ENCODE measurements around the gene MAGEB17.
"Not testable (repeated sequence)": the region's sequence is repeated elsewhere in the genome, so short reads cannot be mapped to it uniquely, and the experiment has no call there.

MAGEB17 gene

GRCh38 chrX:16138108-16138427, 29.2 kb upstream of the MAGEB17 start:
- no peaks in the 10 kb centered on the region for H3K9me3 ChIP-seq (ENCODE audit: control insufficient read depth, low read depth, low read length)
- H3K4me1 ChIP-seq (ENCODE audit: control insufficient read depth, low read depth, low read length): peaks cover 6% of the 10 kb centered on the region
- no peaks in the 10 kb centered on the region for H3K36me3 ChIP-seq (ENCODE audit: control insufficient read depth, low read depth, low read length)
- H3K4me3 ChIP-seq (ENCODE audit: low read length): no peak overlapping the region
- H3K27me3 ChIP-seq (ENCODE audit: control insufficient read depth, insufficient read depth, low read length): no peaks in the 10 kb centered on the region
- H3K9ac ChIP-seq (ENCODE audit: low read length): no peak overlapping the region
- H3K27ac ChIP-seq (ENCODE audit: low read length): no peak overlapping the region

GRCh38 chrX:16140448-16140847, 26.8 kb upstream of the MAGEB17 start:
- Histone ChIP-seq H3K4me3 (ENCODE audit: low read length) (no peak overlapping the region), H3K36me3 (ENCODE audit: control insufficient read depth, low read depth, low read length) (peaks cover 5% of the 10 kb centered on the region), H3K9ac (ENCODE audit: low read length) (no peak overlapping the region), H3K27ac (ENCODE audit: low read length) (no peak overlapping the region), H3K9me3 (ENCODE audit: control insufficient read depth, low read depth, low read length) (no peaks in the 10 kb centered on the region), H3K4me1 (ENCODE audit: control insufficient read depth, low read depth, low read length) (no peaks in the 10 kb centered on the region), H3K27me3 (ENCODE audit: control insufficient read depth, insufficient read depth, low read length) (no peaks in the 10 kb centered on the region)

- Histone ChIP-seq H3K36me3 (ENCODE audit: control insufficient read depth, low read depth, low read length) (peaks cover 5% of the 10 kb centered on the region), H3K9ac (ENCODE audit: low read length) (no peak overlapping the region)
Observed at GRCh38 chrX:16140983-16141382, 26.3 kb upstream of the MAGEB17 start.

GRCh38 chrX:16141422-16142245, 25.6 kb upstream of the MAGEB17 start:
- H3K27ac ChIP-seq (ENCODE audit: low read length): no peak overlapping the region
- H3K9ac ChIP-seq (ENCODE audit: low read length): no peak overlapping the region
- H3K36me3 ChIP-seq (ENCODE audit: control insufficient read depth, low read depth, low read length): peaks cover 5% of the 10 kb centered on the region
- no peaks in the 10 kb centered on the region for H3K9me3 ChIP-seq (ENCODE audit: control insufficient read depth, low read depth, low read length)
- H3K27me3 ChIP-seq (ENCODE audit: control insufficient read depth, insufficient read depth, low read length): no peaks in the 10 kb centered on the region
- no peak overlapping the region for H3K4me3 ChIP-seq (ENCODE audit: low read length)
- no peaks in the 10 kb centered on the region for H3K4me1 ChIP-seq (ENCODE audit: control insufficient read depth, low read depth, low read length)

More at GRCh38 chrX:16140983-16141382, 26.3 kb upstream of the MAGEB17 start:
- Histone ChIP-seq H3K4me1 (ENCODE audit: control insufficient read depth, low read depth, low read length) (no peaks in the 10 kb centered on the region), H3K9me3 (ENCODE audit: control insufficient read depth, low read depth, low read length) (no peaks in the 10 kb centered on the region), H3K4me3 (ENCODE audit: low read length) (no peak overlapping the region), H3K27ac (ENCODE audit: low read length) (no peak overlapping the region), H3K27me3 (ENCODE audit: control insufficient read depth, insufficient read depth, low read length) (no peaks in the 10 kb centered on the region)

- Histone ChIP-seq H3K27ac (ENCODE audit: low read length) (no peak overlapping the region), H3K9ac (ENCODE audit: low read length) (no peak overlapping the region), H3K4me1 (ENCODE audit: control insufficient read depth, low read depth, low read length) (no peaks in the 10 kb centered on the region), H3K9me3 (ENCODE audit: control insufficient read depth, low read depth, low read length) (no peaks in the 10 kb centered on the region), H3K27me3 (ENCODE audit: control insufficient read depth, insufficient read depth, low read length) (no peaks in the 10 kb centered on the region), H3K36me3 (ENCODE audit: control insufficient read depth, low read depth, low read length) (peaks cover 5% of the 10 kb centered on the region), H3K4me3 (ENCODE audit: low read length) (no peak overlapping the region)
Observed at GRCh38 chrX:16142246-16142558, 25.1 kb upstream of the MAGEB17 start.

GRCh38 chrX:16143968-16144367, 23.3 kb upstream of the MAGEB17 start:
- Histone ChIP-seq H3K4me3 (ENCODE audit: low read length) (no peak overlapping the region), H3K27ac (ENCODE audit: low read length) (no peak overlapping the region), H3K36me3 (ENCODE audit: control insufficient read depth, low read depth, low read length) (peaks cover 5% of the 10 kb centered on the region)

GRCh38 chrX:16144420-16144819, 22.9 kb upstream of the MAGEB17 start:
- H3K4me1 ChIP-seq (ENCODE audit: control insufficient read depth, low read depth, low read length): no peaks in the 10 kb centered on the region
- no peak overlapping the region for H3K27ac ChIP-seq (ENCODE audit: low read length)
- H3K27me3 ChIP-seq (ENCODE audit: control insufficient read depth, insufficient read depth, low read length): no peaks in the 10 kb centered on the region
- no peak overlapping the region for H3K9ac ChIP-seq (ENCODE audit: low read length)
- no peak overlapping the region for H3K4me3 ChIP-seq (ENCODE audit: low read length)
- peaks cover 5% of the 10 kb centered on the region for H3K36me3 ChIP-seq (ENCODE audit: control insufficient read depth, low read depth, low read length)
- no peaks in the 10 kb centered on the region for H3K9me3 ChIP-seq (ENCODE audit: control insufficient read depth, low read depth, low read length)

More at GRCh38 chrX:16143968-16144367, 23.3 kb upstream of the MAGEB17 start:
- Histone ChIP-seq H3K27me3 (ENCODE audit: control insufficient read depth, insufficient read depth, low read length) (no peaks in the 10 kb centered on the region), H3K4me1 (ENCODE audit: control insufficient read depth, low read depth, low read length) (no peaks in the 10 kb centered on the region), H3K9me3 (ENCODE audit: control insufficient read depth, low read depth, low read length) (no peaks in the 10 kb centered on the region), H3K9ac (ENCODE audit: low read length) (no peak overlapping the region)

DNA sequence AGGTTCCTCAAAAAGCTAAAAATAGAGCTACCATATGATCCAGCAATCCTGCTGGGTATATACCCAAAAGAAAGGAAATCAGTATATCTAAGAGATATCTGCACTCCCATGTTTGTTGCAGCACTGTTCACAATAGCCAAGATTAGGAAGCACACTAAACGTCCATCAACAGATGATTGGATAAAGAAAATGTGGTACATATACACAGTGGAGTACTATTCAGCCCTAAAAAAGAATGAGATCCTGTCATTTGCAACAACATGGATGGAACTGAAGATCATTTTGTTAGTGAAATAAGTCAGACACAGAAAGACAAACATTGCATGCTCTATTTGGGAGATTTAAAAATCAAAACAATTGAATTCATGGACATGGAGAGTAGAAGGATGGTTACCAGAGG, 22.2 kb upstream of the MAGEB17 start:
- H3K27me3 ChIP-seq (ENCODE audit: control insufficient read depth, insufficient read depth, low read length); H3K4me1 ChIP-seq (ENCODE audit: control insufficient read depth, low read depth, low read length); H3K9ac ChIP-seq (ENCODE audit: low read length): not testable (repeated sequence)

DNA sequence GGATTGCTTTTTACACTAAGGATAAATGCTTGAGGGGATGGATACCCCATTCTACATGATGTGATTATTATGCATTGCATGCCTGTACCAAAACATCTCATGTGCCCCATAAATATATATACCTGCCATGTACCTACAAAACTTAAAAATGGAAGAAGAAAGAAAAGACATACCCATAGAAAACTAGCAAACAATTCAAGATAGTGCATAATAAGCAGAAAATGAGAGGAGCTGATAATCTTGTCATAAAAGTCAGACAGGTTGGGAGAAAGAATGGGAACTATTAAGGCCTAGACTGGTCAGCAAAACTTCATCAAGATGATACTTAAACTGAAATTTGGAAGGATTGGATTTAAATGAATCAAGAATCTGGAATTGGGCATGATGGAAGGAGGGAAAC, 21.6 kb upstream of the MAGEB17 start:
- no peaks in the 10 kb centered on the region for H3K4me1 ChIP-seq (ENCODE audit: control insufficient read depth, low read depth, low read length)
- H3K27ac ChIP-seq (ENCODE audit: low read length): no peak overlapping the region
- H3K9me3 ChIP-seq (ENCODE audit: control insufficient read depth, low read depth, low read length): no peaks in the 10 kb centered on the region
- H3K27me3 ChIP-seq (ENCODE audit: control insufficient read depth, insufficient read depth, low read length): no peaks in the 10 kb centered on the region
- no peak overlapping the region for H3K4me3 ChIP-seq (ENCODE audit: low read length)
- H3K36me3 ChIP-seq (ENCODE audit: control insufficient read depth, low read depth, low read length): peaks cover 11% of the 10 kb centered on the region
- no peak overlapping the region for H3K9ac ChIP-seq (ENCODE audit: low read length)

More for the DNA sequence above, 22.2 kb upstream of the MAGEB17 start:
- H3K4me3 ChIP-seq (ENCODE audit: low read length); H3K36me3 ChIP-seq (ENCODE audit: control insufficient read depth, low read depth, low read length); H3K27ac ChIP-seq (ENCODE audit: low read length); H3K9me3 ChIP-seq (ENCODE audit: control insufficient read depth, low read depth, low read length): not testable (repeated sequence)

DNA sequence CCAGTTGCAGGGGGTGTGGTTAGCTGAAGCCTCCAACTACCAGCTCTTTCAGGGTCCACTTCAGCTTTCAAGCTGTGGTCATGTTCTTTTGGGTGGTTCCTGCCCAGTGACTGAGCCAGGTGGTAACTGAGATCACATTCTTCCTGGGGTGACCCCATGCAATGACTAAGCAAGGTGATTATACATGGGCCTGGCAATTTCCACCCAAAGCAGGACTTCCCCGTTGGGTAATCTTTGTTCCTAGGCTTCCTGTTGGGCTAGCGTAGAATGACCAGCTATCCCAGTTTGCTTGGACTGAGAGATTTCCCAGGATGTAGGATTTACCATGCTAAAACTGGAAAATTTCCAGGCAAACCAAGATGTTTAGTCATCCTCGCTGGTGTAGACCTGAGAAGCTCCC, 18.4 kb upstream of the MAGEB17 start:
- Histone ChIP-seq H3K27me3 (ENCODE audit: control insufficient read depth, insufficient read depth, low read length) (no peaks in the 10 kb centered on the region), H3K9me3 (ENCODE audit: control insufficient read depth, low read depth, low read length) (no peaks in the 10 kb centered on the region), H3K27ac (ENCODE audit: low read length) (no peak overlapping the region), H3K36me3 (ENCODE audit: control insufficient read depth, low read depth, low read length) (peaks cover 22% of the 10 kb centered on the region), H3K4me3 (ENCODE audit: low read length) (no peak overlapping the region), H3K9ac (ENCODE audit: low read length) (no peak overlapping the region), H3K4me1 (ENCODE audit: control insufficient read depth, low read depth, low read length) (no peaks in the 10 kb centered on the region)

DNA sequence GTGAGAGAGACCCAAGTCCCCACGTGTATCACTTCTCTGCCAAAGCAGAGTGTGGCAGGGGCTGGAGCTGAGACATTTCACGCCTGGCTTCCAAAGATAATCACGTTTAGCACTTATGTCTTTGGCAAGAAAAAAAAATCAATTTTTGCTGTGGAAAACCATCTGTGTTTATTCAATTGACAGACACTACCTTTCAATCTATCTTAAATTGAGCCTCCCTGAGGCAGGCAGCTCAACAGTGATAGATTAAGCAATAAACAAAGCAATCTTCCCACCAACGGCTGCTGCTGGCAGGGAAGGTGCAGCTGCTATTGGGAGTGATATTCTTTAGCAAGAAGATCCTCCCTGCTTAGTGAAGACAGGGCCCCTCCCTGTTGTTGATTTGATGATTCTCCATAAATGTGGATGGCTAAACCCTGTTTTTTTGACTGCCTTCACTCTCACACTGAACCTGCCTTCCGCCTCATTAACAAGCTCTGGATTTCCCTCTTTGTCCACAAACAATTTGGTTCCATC, 11.6 kb upstream of the MAGEB17 start:
- Histone ChIP-seq H3K9me3 (ENCODE audit: control insufficient read depth, low read depth, low read length) (no peaks in the 10 kb centered on the region), H3K27me3 (ENCODE audit: control insufficient read depth, insufficient read depth, low read length) (no peaks in the 10 kb centered on the region), H3K27ac (ENCODE audit: low read length) (no peak overlapping the region), H3K36me3 (ENCODE audit: control insufficient read depth, low read depth, low read length) (peaks cover 28% of the 10 kb centered on the region), H3K9ac (ENCODE audit: low read length) (no peak overlapping the region), H3K4me3 (ENCODE audit: low read length) (no peak overlapping the region), H3K4me1 (ENCODE audit: control insufficient read depth, low read depth, low read length) (peaks cover 5% of the 10 kb centered on the region)

DNA sequence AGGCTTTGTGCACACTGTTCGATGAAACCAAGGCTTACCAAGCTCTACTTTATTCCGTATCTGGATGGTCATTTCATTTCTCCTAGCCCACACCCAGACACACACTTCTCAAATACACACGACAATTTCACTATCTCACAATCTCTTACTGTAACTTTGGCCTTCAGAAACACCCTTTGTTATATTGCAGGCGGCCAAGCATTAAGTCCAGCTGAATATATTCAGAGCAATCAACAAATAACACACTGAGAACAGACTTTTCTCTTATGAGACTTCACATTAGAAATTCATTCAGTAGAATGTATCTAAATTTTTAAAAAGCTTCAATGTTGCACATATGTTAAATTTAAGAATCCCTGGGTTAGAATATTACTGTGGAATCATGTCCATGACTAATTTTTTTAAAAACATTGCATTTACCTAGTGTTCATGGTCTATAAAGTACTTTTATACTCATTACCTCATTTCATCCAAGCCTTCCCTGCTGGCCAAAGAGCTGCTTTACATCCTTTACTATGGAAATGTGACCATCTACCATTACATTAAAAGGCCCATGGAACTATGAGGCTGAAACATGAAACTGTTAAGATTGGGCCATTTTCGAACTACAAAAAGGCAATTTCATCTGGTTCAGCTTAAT, 10.5 kb upstream of the MAGEB17 start:
- Histone ChIP-seq H3K27me3 (ENCODE audit: control insufficient read depth, insufficient read depth, low read length) (no peaks in the 10 kb centered on the region), H3K27ac (ENCODE audit: low read length) (no peak overlapping the region), H3K4me1 (ENCODE audit: control insufficient read depth, low read depth, low read length) (peaks cover 8% of the 10 kb centered on the region), H3K9me3 (ENCODE audit: control insufficient read depth, low read depth, low read length) (no peaks in the 10 kb centered on the region), H3K9ac (ENCODE audit: low read length) (no peak overlapping the region), H3K36me3 (ENCODE audit: control insufficient read depth, low read depth, low read length) (peaks cover 23% of the 10 kb centered on the region), H3K4me3 (ENCODE audit: low read length) (no peak overlapping the region)
